Measurements from ENCODE around the gene EFEMP2.

EFEMP2 gene

GRCh38 chr11:65855927-65856363 lies 16.7 kb downstream of the EFEMP2 start:
- no peak for DNase-seq (ENCODE audit: low read depth)
- H3K4me3 ChIP-seq (ENCODE audit: low read depth, low read length), result peak overlapping the region; percentile 93
- TF ChIP-seq CTCF (IDR thresholded peaks at IDR 0.05; ENCODE audit: control insufficient read depth, extremely low read depth, insufficient read depth), result no peak

- no peak for TF ChIP-seq CTCF (IDR thresholded peaks at IDR 0.05; ENCODE audit: control insufficient read depth, extremely low read depth, insufficient read depth)
- H3K4me3 ChIP-seq (ENCODE audit: low read depth, low read length), result no peak overlapping the region
- DNase-seq (ENCODE audit: low read depth), result no peak
Measured at GRCh38 chr11:65854852-65855837, 17.5 kb downstream of the EFEMP2 start.

- DNase-seq (ENCODE audit: low read depth), result no peak
- no peak overlapping the region for H3K4me3 ChIP-seq (ENCODE audit: low read depth, low read length)
- TF ChIP-seq CTCF (IDR thresholded peaks at IDR 0.05; ENCODE audit: control insufficient read depth, extremely low read depth, insufficient read depth), result no peak
Measured at GRCh38 chr11:65854161-65854592, 18.4 kb downstream of the EFEMP2 start.

- H3K4me3 ChIP-seq (ENCODE audit: low read depth, low read length), result no peak overlapping the region
- no peak for TF ChIP-seq CTCF (IDR thresholded peaks at IDR 0.05; ENCODE audit: control insufficient read depth, extremely low read depth, insufficient read depth)
Measured at GRCh38 chr11:65853246-65853979, 19.2 kb downstream of the EFEMP2 start.

GRCh38 chr11:65852508-65853245 lies 19.9 kb downstream of the EFEMP2 start:
- no peak for DNase-seq (ENCODE audit: low read depth)

More at GRCh38 chr11:65853246-65853979, 19.2 kb downstream of the EFEMP2 start:
- no peak for DNase-seq (ENCODE audit: low read depth)

More at GRCh38 chr11:65852508-65853245, 19.9 kb downstream of the EFEMP2 start:
- H3K4me3 ChIP-seq (ENCODE audit: low read depth, low read length), result no peak overlapping the region
- TF ChIP-seq CTCF (IDR thresholded peaks at IDR 0.05; ENCODE audit: control insufficient read depth, extremely low read depth, insufficient read depth), result no peak

All from LNCaP clone FGC (cell line).